Jurkat, Clone E6-1 (cell line): ENCODE data around the gene EGFLAM. TPM values are rescaled to one million over a fixed set of nuclear protein-coding genes. Genes with fewer than 3 reads are reported as not detected.

Source experiments
- DNase-seq: peaks from one replicate; pipeline ENCODE4 v3.0.0-alpha.2; 2011; ENCODE audit warnings: low read depth, low spot score
- H3K4me3 ChIP-seq: 2 replicates; pipeline ENCODE4 v1.5.1; 2011; ENCODE audit warnings: mild to moderate bottlenecking, low read length, control low read depth, moderate library complexity
- polyA plus RNA-seq: library from polyadenylated mRNA; unstranded; fragments of >200 nt; gene quantifications from one replicate; pipeline ENCODE4 v1.2.1, GENCODE V29; 2012; ENCODE audit warnings: missing spikeins; ENCODE audit not compliant: insufficient read length, insufficient read depth

Gene EGFLAM
- polyA plus RNA-seq, result not detected

GRCh38 chr5:38258319-38259061 lies at the start of gene EGFLAM:
EGFLAM (plus strand) TSS chr5:38258559; CDS start chr5:38258755, 196 bp downstream.
- no peak for DNase-seq
- H3K4me3 ChIP-seq, result no peak within 1 kb of the TSS

- no peak overlapping the region for H3K4me3 ChIP-seq
- peak; percentile 37 for DNase-seq
Measured at GRCh38 chr5:38208782-38209378, 49.5 kb upstream of the EGFLAM start.

- no peak overlapping the region for H3K4me3 ChIP-seq
- no peak for DNase-seq
Measured at GRCh38 chr5:38210676-38211353, 47.5 kb upstream of the EGFLAM start.

GRCh38 chr5:38211354-38211710 lies 47.0 kb upstream of the EGFLAM start:
- DNase-seq, result no peak
- no peak overlapping the region for H3K4me3 ChIP-seq

- H3K4me3 ChIP-seq, result no peak overlapping the region
- no peak for DNase-seq
Measured at GRCh38 chr5:38212307-38212706, 46.1 kb upstream of the EGFLAM start.

- DNase-seq, result no peak
- H3K4me3 ChIP-seq, result no peak overlapping the region
Measured at GRCh38 chr5:38226091-38226490, 32.3 kb upstream of the EGFLAM start.

- no peak overlapping the region for H3K4me3 ChIP-seq
- DNase-seq, result no peak
Measured at GRCh38 chr5:38228914-38229313, 29.4 kb upstream of the EGFLAM start.

- H3K4me3 ChIP-seq, result no peak overlapping the region
- no peak for DNase-seq
Measured at GRCh38 chr5:38234737-38235136, 23.6 kb upstream of the EGFLAM start.

GRCh38 chr5:38237681-38238080 lies 20.7 kb upstream of the EGFLAM start:
- no peak overlapping the region for H3K4me3 ChIP-seq
- no peak for DNase-seq

- H3K4me3 ChIP-seq, result no peak overlapping the region
- DNase-seq, result no peak
Measured at GRCh38 chr5:38240212-38240611, 18.1 kb upstream of the EGFLAM start.

GRCh38 chr5:38241655-38242054 lies 16.7 kb upstream of the EGFLAM start:
- DNase-seq, result no peak
- H3K4me3 ChIP-seq, result no peak overlapping the region

- H3K4me3 ChIP-seq, result no peak overlapping the region
- DNase-seq, result no peak
Measured at GRCh38 chr5:38245307-38245706, 13.1 kb upstream of the EGFLAM start.

- no peak overlapping the region for H3K4me3 ChIP-seq
- no peak for DNase-seq
Measured at GRCh38 chr5:38249301-38249700, 9.1 kb upstream of the EGFLAM start.

GRCh38 chr5:38249812-38250211 lies 8.5 kb upstream of the EGFLAM start:
- H3K4me3 ChIP-seq, result no peak overlapping the region
- no peak for DNase-seq

- no peak for DNase-seq
- no peak overlapping the region for H3K4me3 ChIP-seq
Measured at GRCh38 chr5:38250763-38251448, 7.5 kb upstream of the EGFLAM start.

- no peak for DNase-seq
- H3K4me3 ChIP-seq, result no peak overlapping the region
Measured at GRCh38 chr5:38253759-38254158, 4.6 kb upstream of the EGFLAM start.

GRCh38 chr5:38257308-38258041 lies 884 bp upstream of the EGFLAM start:
- DNase-seq, result no peak
- no peak overlapping the region for H3K4me3 ChIP-seq

GRCh38 chr5:38258042-38258318 lies 379 bp upstream of the EGFLAM start:
- H3K4me3 ChIP-seq, result no peak overlapping the region
- DNase-seq, result no peak

- DNase-seq, result no peak
- no peak overlapping the region for H3K4me3 ChIP-seq
Measured at GRCh38 chr5:38259062-38259808, 876 bp downstream of the EGFLAM start.
